CD4-positive, CD25-positive, alpha-beta regulatory T cell (primary cell): ENCODE results near the gene LCE1C. TPM values are rescaled to one million over a fixed set of nuclear protein-coding genes. Genes with fewer than 3 reads are reported as not detected.

Experiments used
- ATAC-seq, 2 donors: fragments of 150-1000 bp; cut with Tn5 transposase; one replicate each; pipeline ENCODE4 v1.10.0; 2021; ENCODE audit warnings: low read depth in 2 of 2, moderate number of reproducible peaks in 2 of 2, moderate library complexity in 1 of 2
- DNase-seq, 3 donors: peaks; one replicate each; pipeline versions ENCODE4 v3.0.0 to v3.0.0-alpha.2; 2012 to 2022; ENCODE audit warnings: mixed read lengths in 1 of 3
- H3K27ac ChIP-seq: one replicate; pipeline ENCODE4 v1.7.0; 2013; ENCODE audit warnings: mild to moderate bottlenecking, low read length; ENCODE audit not compliant: insufficient read depth, poor library complexity, severe bottlenecking
- H3K27me3 ChIP-seq: one replicate; pipeline ENCODE4 v1.7.0; 2013; ENCODE audit warnings: low read length; ENCODE audit not compliant: control insufficient read depth, insufficient read depth
- H3K36me3 ChIP-seq: one replicate; pipeline ENCODE4 v1.7.0; 2013; ENCODE audit warnings: mild to moderate bottlenecking, low read length, moderate library complexity; ENCODE audit not compliant: control insufficient read depth, insufficient read depth
- H3K4me1 ChIP-seq: 2 replicates; pipeline ENCODE4 v1.7.0; 2013; ENCODE audit warnings: mild to moderate bottlenecking, low read length; ENCODE audit not compliant: insufficient read depth, control insufficient read depth, poor library complexity, severe bottlenecking
- H3K4me3 ChIP-seq: one replicate; pipeline ENCODE4 v1.7.0; 2013; ENCODE audit warnings: low read depth, mild to moderate bottlenecking, low read length, moderate library complexity
- H3K9me3 ChIP-seq, 2 experiments: 1 replicate in 1 of 2; 2 replicates in 1 of 2; pipeline ENCODE4 v1.7.0; 2013; ENCODE audit warnings: low read length in 2 of 2, mild to moderate bottlenecking in 1 of 2, moderate library complexity in 1 of 2; ENCODE audit not compliant: control insufficient read depth in 2 of 2
- H3K27ac Mint-ChIP-seq, 3 donors: one replicate each; pipeline ENCODE4 v1.8.0; 2020 to 2022; ENCODE audit warnings: mild to moderate bottlenecking in 3 of 3, mixed read lengths in 3 of 3, moderate library complexity in 2 of 3
- H3K27me3 Mint-ChIP-seq: one replicate; pipeline ENCODE4 v1.8.0; 2022; ENCODE audit warnings: mild to moderate bottlenecking, mixed read lengths
- H3K36me3 Mint-ChIP-seq: one replicate; pipeline ENCODE4 v1.8.0; 2020; ENCODE audit warnings: mixed read lengths
- H3K4me1 Mint-ChIP-seq, 4 donors: one replicate each; pipeline ENCODE4 v1.8.0; 2020 to 2022; ENCODE audit warnings: mixed read lengths in 4 of 4, mild to moderate bottlenecking in 1 of 4
- H3K4me3 Mint-ChIP-seq, 4 donors: one replicate each; pipeline ENCODE4 v1.8.0; 2020 to 2022; ENCODE audit warnings: mild to moderate bottlenecking in 4 of 4, mixed read lengths in 4 of 4, moderate library complexity in 3 of 4
- H3K9me3 Mint-ChIP-seq, 7 donors: one replicate each; pipeline ENCODE4 v1.8.0; 2020 to 2022; ENCODE audit warnings: mixed read lengths in 7 of 7, mild to moderate bottlenecking in 3 of 7, moderate library complexity in 2 of 7
- polyA plus RNA-seq, 4 donors: library from polyadenylated mRNA; unstranded; fragments of 300-500 nt; fragmentation: Illumina TruSeq; gene quantifications; one replicate each; pipeline ENCODE4 v1.2.3, GENCODE V29; 2021
- total RNA-seq: library from RNA; stranded (reverse); gene quantifications from one replicate; pipeline ENCODE4 v1.2.3, GENCODE V29; 2022

The LCE1C gene
- total and polyA plus RNA-seq, 5 donors from 2014 or later, result not detected

- Mint-ChIP-seq H3K9me3 (peaks cover 0 to 5% (median 0%) of the 10 kb centered on the region in 7 donors), H3K27ac (no peak overlapping the region), H3K4me3 (no peak overlapping the region), H3K36me3 (no peaks in the 10 kb centered on the region), H3K27me3 (peaks cover 9% of the 10 kb centered on the region), H3K4me1 (no peaks in the 10 kb centered on the region)
- ATAC-seq, result no peak
- Histone ChIP-seq H3K27me3 (no peaks in the 10 kb centered on the region), H3K9me3 (no peaks in the 10 kb centered on the region), H3K36me3 (no peaks in the 10 kb centered on the region), H3K4me3 (no peak overlapping the region), H3K27ac (no peak overlapping the region), H3K4me1 (no peaks in the 10 kb centered on the region)
- no peak for DNase-seq
Measured at GRCh38 chr1:152758636-152759035, 47.8 kb downstream of the LCE1C start.

- Histone ChIP-seq H3K27me3 (peaks cover 3% of the 10 kb centered on the region), H3K4me3 (no peak within 1 kb of the TSS), H3K9me3 (no peaks in the 10 kb centered on the region), H3K36me3 (no peaks in the 10 kb centered on the region), H3K27ac (no peak within 1 kb of the TSS), H3K4me1 (no peaks in the 10 kb centered on the region)
- Mint-ChIP-seq H3K27ac (peak within 1 kb of the TSS in 1 of 3 donors; percentile 45), H3K4me1 (no peaks in the 10 kb centered on the region), H3K36me3 (no peaks in the 10 kb centered on the region), H3K4me3 (no peak within 1 kb of the TSS), H3K27me3 (peaks cover 6% of the 10 kb centered on the region), H3K9me3 (peaks cover 0 to 2% (median 0%) of the 10 kb centered on the region in 7 donors)
- no peak for ATAC-seq
- DNase-seq, result no peak
Measured at GRCh38 chr1:152757747-152758146, 48.7 kb downstream of the LCE1C start, which contains the start of gene KPRP. Gene KPRP, plus strand, starts transcription at chr1:152758025. Its CDS starts 1,564 bp downstream, at chr1:152759589.

GRCh38 chr1:152756872-152757271 is 49.6 kb downstream of the LCE1C start:
- no peaks in the 10 kb centered on the region for H3K4me1 Mint-ChIP-seq
- no peak overlapping the region for H3K4me3 Mint-ChIP-seq
- ATAC-seq (no peak), DNase-seq (no peak)
- no peak overlapping the region for H3K27ac ChIP-seq
- no peaks in the 10 kb centered on the region for H3K36me3 Mint-ChIP-seq
- peaks cover 9% of the 10 kb centered on the region for H3K27me3 Mint-ChIP-seq
- H3K4me3 ChIP-seq, result no peak overlapping the region
- no peaks in the 10 kb centered on the region for H3K4me1 ChIP-seq
- H3K9me3 ChIP-seq, result no peaks in the 10 kb centered on the region
- H3K27me3 ChIP-seq, result peaks cover 3% of the 10 kb centered on the region
- peaks cover 0 to 2% (median 0%) of the 10 kb centered on the region in 7 donors for H3K9me3 Mint-ChIP-seq
- no peak overlapping the region for H3K27ac Mint-ChIP-seq
- H3K36me3 ChIP-seq, result no peaks in the 10 kb centered on the region

Other genes with a start within 250 kb of the LCE1C start
- gene LCE3E, start 239.9 kb downstream of the LCE1C start, total RNA-seq, result not detected
- gene LCE3E, start 239.9 kb downstream of the LCE1C start, polyA plus RNA-seq, result not detected
- not detected for gene LCE3D, start 226.1 kb downstream of the LCE1C start, total RNA-seq
- not detected for gene LCE3D, start 226.1 kb downstream of the LCE1C start, polyA plus RNA-seq
- gene LCE3C, start 206.4 kb downstream of the LCE1C start, total RNA-seq, result not detected
- not detected for gene LCE3C, start 206.4 kb downstream of the LCE1C start, polyA plus RNA-seq
- gene LCE3B, start 192.8 kb downstream of the LCE1C start, total RNA-seq, result not detected
- not detected for gene LCE3B, start 192.8 kb downstream of the LCE1C start, polyA plus RNA-seq
- not detected for gene LCE3A, start 183.5 kb downstream of the LCE1C start, total RNA-seq
- gene LCE3A, start 183.5 kb downstream of the LCE1C start, polyA plus RNA-seq, result not detected
- gene LCE2D, start 143.3 kb downstream of the LCE1C start, total RNA-seq, result not detected
- gene LCE2D, start 143.3 kb downstream of the LCE1C start, polyA plus RNA-seq, result not detected
- gene LCE2C, start 131.4 kb downstream of the LCE1C start, total RNA-seq, result not detected
- not detected for gene LCE2C, start 131.4 kb downstream of the LCE1C start, polyA plus RNA-seq
- not detected for gene LCE2B, start 120.5 kb downstream of the LCE1C start, total RNA-seq
- gene LCE2B, start 120.5 kb downstream of the LCE1C start, polyA plus RNA-seq, result not detected
- gene LCE2A, start 108.3 kb downstream of the LCE1C start, total RNA-seq, result not detected
- gene LCE2A, start 108.3 kb downstream of the LCE1C start, polyA plus RNA-seq, result not detected
- gene LCE4A, start 98.5 kb downstream of the LCE1C start, total RNA-seq, result not detected
- not detected for gene LCE4A, start 98.5 kb downstream of the LCE1C start, polyA plus RNA-seq
- gene KPRP, start 48.6 kb downstream of the LCE1C start, total RNA-seq, result not detected
- not detected for gene KPRP, start 48.6 kb downstream of the LCE1C start, polyA plus RNA-seq
- gene LCE1F, start 31.5 kb downstream of the LCE1C start, total RNA-seq, result not detected
- gene LCE1F, start 31.5 kb downstream of the LCE1C start, polyA plus RNA-seq, result not detected
- gene LCE1E, start 20.4 kb downstream of the LCE1C start, total RNA-seq, result not detected
- not detected for gene LCE1E, start 20.4 kb downstream of the LCE1C start, polyA plus RNA-seq
- not detected for gene LCE1D, start 9.9 kb downstream of the LCE1C start, total RNA-seq
- gene LCE1D, start 9.9 kb downstream of the LCE1C start, polyA plus RNA-seq, result not detected
- not detected for gene LCE1B, start 5.3 kb upstream of the LCE1C start, total RNA-seq
- gene LCE1B, start 5.3 kb upstream of the LCE1C start, polyA plus RNA-seq, result not detected
- gene LCE1A, start 20.8 kb upstream of the LCE1C start, total RNA-seq, result not detected
- gene LCE1A, start 20.8 kb upstream of the LCE1C start, polyA plus RNA-seq, result not detected
- not detected for gene LCE6A, start 36.2 kb upstream of the LCE1C start, total RNA-seq
- not detected for gene LCE6A, start 36.2 kb upstream of the LCE1C start, polyA plus RNA-seq
- not detected for gene LCE7A, start 53.3 kb upstream of the LCE1C start, total RNA-seq
- not detected for gene LCE7A, start 53.3 kb upstream of the LCE1C start, polyA plus RNA-seq
- not detected for gene SMCP, start 71.7 kb upstream of the LCE1C start, total RNA-seq
- not detected for gene SMCP, start 71.7 kb upstream of the LCE1C start, polyA plus RNA-seq
- not detected for gene IVL, start 101.9 kb upstream of the LCE1C start, total RNA-seq
- gene IVL, start 101.9 kb upstream of the LCE1C start, polyA plus RNA-seq, result not detected
- not detected for gene SPRR5, start 140.6 kb upstream of the LCE1C start, total RNA-seq
- not detected for gene SPRR5, start 140.6 kb upstream of the LCE1C start, polyA plus RNA-seq
- not detected for gene SPRR4, start 164.0 kb upstream of the LCE1C start, total RNA-seq
- gene SPRR4, start 164.0 kb upstream of the LCE1C start, polyA plus RNA-seq, result not detected
- gene SPRR1A, start 177.4 kb upstream of the LCE1C start, total RNA-seq, result not detected
- gene SPRR1A, start 177.4 kb upstream of the LCE1C start, polyA plus RNA-seq, result not detected
- not detected for gene SPRR3, start 195.1 kb upstream of the LCE1C start, total RNA-seq
- not detected for gene SPRR3, start 195.1 kb upstream of the LCE1C start, polyA plus RNA-seq
- gene SPRR1B, start 224.6 kb upstream of the LCE1C start, total RNA-seq, result not detected
- gene SPRR1B, start 224.6 kb upstream of the LCE1C start, polyA plus RNA-seq, result not detected
- not detected for gene SPRR2D, start 234.5 kb upstream of the LCE1C start, total RNA-seq
- not detected for gene SPRR2D, start 234.5 kb upstream of the LCE1C start, polyA plus RNA-seq